ENCODE data around the gene SIL1. TPM values are rescaled to one million over a fixed set of nuclear protein-coding genes. Genes with fewer than 3 reads are reported as not detected.

The SIL1 gene
- total RNA-seq, 2 donors from 2014 or later: 17.2 to 20.2 TPM

GRCh38 chr5:138943599-138944173 is 254.5 kb downstream of the SIL1 start:
- no peaks in the 10 kb centered on the region for H3K27me3 Mint-ChIP-seq (ENCODE audit: insufficient read depth)
- peak; percentile 42 for DNase-seq
- peaks cover 6% of the 10 kb centered on the region for H3K36me3 ChIP-seq (ENCODE audit: control insufficient read depth, insufficient read depth, low read length)
- WGBS, 2 experiments (ENCODE audit: insufficient coverage in 1 of 2, insufficient read length in 1 of 2): 88 to 94% methylated on average over 4 to 6 of the region's 6 CpGs
- no peak overlapping the region for H3K4me3 Mint-ChIP-seq
- no peaks in the 10 kb centered on the region for H3K9me3 Mint-ChIP-seq
- H3K9me3 ChIP-seq (ENCODE audit: control insufficient read depth, low read length): no peaks in the 10 kb centered on the region
- H3K27ac ChIP-seq (ENCODE audit: low read depth, low read length): no peak overlapping the region
- TF ChIP-seq CTCF (conservative IDR thresholded peaks at IDR 0.05): no peak
- peak overlapping the region; percentile 45 for H3K27ac Mint-ChIP-seq
- H3K4me1 ChIP-seq (ENCODE audit: control insufficient read depth, insufficient read depth, low read length): peaks cover 3% of the 10 kb centered on the region
- H3K4me1 Mint-ChIP-seq: peaks cover 11% of the 10 kb centered on the region
- peaks cover 4% of the 10 kb centered on the region for H3K36me3 Mint-ChIP-seq (ENCODE audit: low read depth)
- no peaks in the 10 kb centered on the region for H3K27me3 ChIP-seq (ENCODE audit: control insufficient read depth, insufficient read depth, low read length, poor library complexity, severe bottlenecking)
- no peak overlapping the region for H3K4me3 ChIP-seq (ENCODE audit: low read length)
- H3K9ac ChIP-seq (ENCODE audit: extremely low read depth, low read length, poor library complexity, severe bottlenecking): no peak overlapping the region

- H3K4me1 Mint-ChIP-seq: peaks cover 8% of the 10 kb centered on the region
- no peak overlapping the region for H3K9ac ChIP-seq (ENCODE audit: extremely low read depth, low read length, poor library complexity, severe bottlenecking)
- no peak overlapping the region for H3K4me3 Mint-ChIP-seq
- no peak overlapping the region for H3K27ac Mint-ChIP-seq
- H3K27ac ChIP-seq (ENCODE audit: low read depth, low read length): no peak overlapping the region
- no peak overlapping the region for H3K4me3 ChIP-seq (ENCODE audit: low read length)
- 79% methylated on average over 3 of the region's 3 CpGs; no CpG with 5 or more reads in 1 of the 2 experiments for WGBS, 2 experiments (ENCODE audit: insufficient coverage in 1 of 2, insufficient read length in 1 of 2)
- H3K9me3 Mint-ChIP-seq: no peaks in the 10 kb centered on the region
- H3K27me3 ChIP-seq (ENCODE audit: control insufficient read depth, insufficient read depth, low read length, poor library complexity, severe bottlenecking): no peaks in the 10 kb centered on the region
- no peak for TF ChIP-seq CTCF (conservative IDR thresholded peaks at IDR 0.05)
- no peaks in the 10 kb centered on the region for H3K9me3 ChIP-seq (ENCODE audit: control insufficient read depth, low read length)
- peaks cover 4% of the 10 kb centered on the region for H3K36me3 Mint-ChIP-seq (ENCODE audit: low read depth)
- H3K4me1 ChIP-seq (ENCODE audit: control insufficient read depth, insufficient read depth, low read length): no peaks in the 10 kb centered on the region
- no peaks in the 10 kb centered on the region for H3K27me3 Mint-ChIP-seq (ENCODE audit: insufficient read depth)
- peak; percentile 46 for DNase-seq
- peaks cover 6% of the 10 kb centered on the region for H3K36me3 ChIP-seq (ENCODE audit: control insufficient read depth, insufficient read depth, low read length)
Observed at GRCh38 chr5:138942861-138943260, 255.3 kb downstream of the SIL1 start.

GRCh38 chr5:138942066-138942465 is 256.1 kb downstream of the SIL1 start:
- no peaks in the 10 kb centered on the region for H3K4me1 ChIP-seq (ENCODE audit: control insufficient read depth, insufficient read depth, low read length)
- no peak overlapping the region for H3K9ac ChIP-seq (ENCODE audit: extremely low read depth, low read length, poor library complexity, severe bottlenecking)
- H3K9me3 ChIP-seq (ENCODE audit: control insufficient read depth, low read length): no peaks in the 10 kb centered on the region
- no peak overlapping the region for H3K27ac ChIP-seq (ENCODE audit: low read depth, low read length)
- 80 to 98% methylated on average over 1 to 2 of the region's 2 CpGs for WGBS, 2 experiments (ENCODE audit: insufficient coverage in 1 of 2, insufficient read length in 1 of 2)
- DNase-seq: no peak
- H3K9me3 Mint-ChIP-seq: no peaks in the 10 kb centered on the region
- no peaks in the 10 kb centered on the region for H3K36me3 Mint-ChIP-seq (ENCODE audit: low read depth)
- H3K4me3 Mint-ChIP-seq: no peak overlapping the region
- peaks cover 1% of the 10 kb centered on the region for H3K36me3 ChIP-seq (ENCODE audit: control insufficient read depth, insufficient read depth, low read length)
- no peak overlapping the region for H3K27ac Mint-ChIP-seq
- H3K27me3 Mint-ChIP-seq (ENCODE audit: insufficient read depth): no peaks in the 10 kb centered on the region
- H3K4me1 Mint-ChIP-seq: peaks cover 8% of the 10 kb centered on the region
- H3K4me3 ChIP-seq (ENCODE audit: low read length): no peak overlapping the region
- TF ChIP-seq CTCF (conservative IDR thresholded peaks at IDR 0.05): no peak
- no peaks in the 10 kb centered on the region for H3K27me3 ChIP-seq (ENCODE audit: control insufficient read depth, insufficient read depth, low read length, poor library complexity, severe bottlenecking)

Data from endodermal cell (in vitro differentiated cells).